ENCODE measurements around the gene ITPR2.

ITPR2 gene

DNA sequence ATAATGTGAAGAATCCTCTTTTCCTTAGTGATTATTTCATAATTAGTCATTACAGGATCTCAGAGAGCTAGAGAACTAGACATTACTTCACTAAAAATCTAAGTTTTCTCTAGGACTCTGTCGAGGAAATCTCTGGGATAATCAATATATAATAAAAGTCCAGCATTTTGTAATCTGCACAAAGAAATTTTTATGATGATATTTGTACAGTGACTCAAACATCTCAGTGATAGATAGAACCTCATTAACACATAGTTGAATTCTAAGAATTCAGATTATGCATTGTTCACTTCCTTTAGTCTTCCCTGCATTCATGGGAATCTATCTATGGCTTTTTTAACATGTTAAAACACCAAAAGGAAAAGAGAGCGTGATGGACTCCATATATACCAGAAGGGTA lies 11.0 kb downstream of the ITPR2 start:
- no peak for DNase-seq (ENCODE audit: low read depth in 2 of 2)

DNA sequence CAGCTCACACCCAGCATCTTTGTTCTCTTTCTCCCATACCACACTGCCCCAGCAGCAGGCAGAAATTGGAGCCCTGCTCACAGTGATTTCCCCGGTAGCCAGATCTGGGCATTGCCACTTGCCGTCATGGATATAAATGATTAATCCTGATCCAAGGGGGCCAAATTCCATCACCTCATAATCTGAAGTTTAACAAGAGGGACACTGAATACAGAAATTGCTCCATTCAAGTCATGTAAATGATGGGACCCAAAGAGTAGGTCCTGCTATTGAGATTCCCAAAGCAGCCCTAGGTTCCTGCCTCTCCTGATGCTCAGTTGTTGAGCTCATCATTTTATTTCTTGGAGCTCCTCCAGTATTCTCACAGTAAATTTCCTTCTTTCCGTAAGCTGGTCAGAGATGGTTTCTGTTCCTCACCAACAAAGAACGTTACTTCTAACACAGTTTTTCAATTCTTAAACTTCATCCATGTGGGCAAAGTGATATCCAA lies 11.7 kb downstream of the ITPR2 start:
- no peak for DNase-seq (ENCODE audit: low read depth in 2 of 2)

DNA sequence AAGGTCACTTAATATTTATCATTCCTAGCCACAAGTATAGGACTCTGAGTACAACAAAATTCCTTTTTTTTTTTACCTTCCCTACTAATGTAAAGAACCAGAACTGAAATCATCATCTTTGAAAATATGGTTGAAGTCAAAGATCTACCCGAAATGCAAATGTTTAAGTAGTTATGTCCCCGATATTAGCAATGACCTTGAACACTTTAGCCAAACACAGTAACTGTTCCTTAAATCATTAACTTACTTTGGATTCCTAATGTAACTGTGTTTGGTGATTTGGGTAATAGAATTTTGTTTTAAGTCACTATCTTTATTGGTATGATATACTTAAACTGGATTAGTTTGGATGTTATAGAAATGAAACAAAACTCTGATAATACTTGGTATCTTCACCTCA lies 14.4 kb downstream of the ITPR2 start:
- DNase-seq (ENCODE audit: low read depth in 2 of 2) = no peak

DNA sequence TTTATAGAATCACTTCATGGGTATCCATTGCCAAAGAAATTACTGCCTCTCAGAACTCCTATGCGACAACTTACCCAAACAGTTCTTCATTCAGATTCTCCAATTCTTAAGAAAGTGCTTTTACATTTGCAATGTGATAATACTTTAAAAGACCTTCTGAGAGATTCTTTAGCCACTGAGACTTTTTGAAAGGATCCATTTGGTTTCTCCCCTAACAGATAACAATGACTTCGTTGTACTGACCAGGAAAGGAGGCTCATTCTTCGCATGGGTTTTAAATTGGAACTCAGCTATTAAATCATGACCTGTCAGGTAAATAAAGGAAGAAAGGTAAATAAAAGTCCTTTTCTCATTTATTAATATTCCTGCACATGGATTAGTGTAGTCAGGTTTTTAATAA lies 14.8 kb downstream of the ITPR2 start:
- no peak for DNase-seq (ENCODE audit: low read depth in 2 of 2)

DNA sequence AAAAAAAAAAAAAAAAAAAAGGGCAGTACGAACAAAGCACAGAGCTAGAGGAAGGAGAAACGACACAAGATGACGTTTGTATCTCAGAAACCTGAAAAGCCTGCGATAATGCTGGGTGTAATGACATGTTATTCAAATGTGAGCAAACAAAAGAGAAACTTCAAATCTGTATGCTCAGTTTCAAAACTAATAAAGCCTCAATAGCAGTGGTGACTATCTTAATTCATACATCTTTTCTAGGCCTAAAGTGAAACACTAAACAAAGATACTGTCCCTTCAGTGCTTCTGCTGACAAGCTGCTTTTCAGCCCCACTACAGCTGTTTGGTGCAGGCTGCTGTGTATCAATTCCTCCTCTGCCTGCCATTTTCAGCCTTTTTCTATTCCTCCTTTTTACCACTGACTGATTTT lies 15.8 kb downstream of the ITPR2 start:
- DNase-seq (ENCODE audit: low read depth in 2 of 2) = no peak

DNA sequence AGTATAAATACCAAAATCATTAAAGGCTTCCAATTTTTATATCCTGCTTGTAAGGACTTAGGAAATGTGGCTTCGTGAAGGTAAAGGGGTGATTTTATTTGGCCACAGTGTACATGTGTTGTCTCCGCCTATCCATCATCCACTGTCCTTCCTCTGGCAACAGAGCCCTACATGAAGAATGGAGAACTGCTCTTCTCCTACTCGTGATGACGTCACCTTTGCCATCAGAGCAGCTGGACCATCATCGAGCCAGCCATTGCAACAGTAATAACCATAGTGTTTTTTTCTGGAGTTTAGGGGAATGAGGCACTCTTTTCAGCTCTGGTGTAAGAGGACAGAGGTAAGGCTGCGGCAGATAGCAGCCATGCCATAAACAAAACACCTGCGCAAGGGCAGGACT lies 19.2 kb downstream of the ITPR2 start:
- no peak for DNase-seq (ENCODE audit: low read depth in 2 of 2)

DNA sequence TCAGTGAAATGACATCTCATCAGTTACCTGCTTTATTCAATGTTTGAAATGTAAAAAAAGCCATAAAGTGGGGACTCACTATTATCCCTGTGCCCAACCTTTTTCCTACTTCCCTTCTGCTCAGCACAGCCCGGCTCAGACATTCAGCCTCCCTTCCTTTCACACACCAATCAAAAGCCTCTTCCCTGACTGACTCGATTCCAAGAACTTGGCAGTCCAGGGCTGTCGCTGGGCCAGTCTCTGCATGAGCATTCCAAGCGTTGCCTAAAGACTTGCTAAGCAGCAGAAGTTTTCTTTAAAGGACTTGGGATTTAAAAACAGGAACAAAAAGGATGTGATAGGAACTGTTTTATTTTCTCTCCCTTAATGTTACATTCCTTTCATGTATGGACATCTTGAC lies 22.7 kb downstream of the ITPR2 start:
- DNase-seq (ENCODE audit: low read depth in 2 of 2) = no peak

DNA sequence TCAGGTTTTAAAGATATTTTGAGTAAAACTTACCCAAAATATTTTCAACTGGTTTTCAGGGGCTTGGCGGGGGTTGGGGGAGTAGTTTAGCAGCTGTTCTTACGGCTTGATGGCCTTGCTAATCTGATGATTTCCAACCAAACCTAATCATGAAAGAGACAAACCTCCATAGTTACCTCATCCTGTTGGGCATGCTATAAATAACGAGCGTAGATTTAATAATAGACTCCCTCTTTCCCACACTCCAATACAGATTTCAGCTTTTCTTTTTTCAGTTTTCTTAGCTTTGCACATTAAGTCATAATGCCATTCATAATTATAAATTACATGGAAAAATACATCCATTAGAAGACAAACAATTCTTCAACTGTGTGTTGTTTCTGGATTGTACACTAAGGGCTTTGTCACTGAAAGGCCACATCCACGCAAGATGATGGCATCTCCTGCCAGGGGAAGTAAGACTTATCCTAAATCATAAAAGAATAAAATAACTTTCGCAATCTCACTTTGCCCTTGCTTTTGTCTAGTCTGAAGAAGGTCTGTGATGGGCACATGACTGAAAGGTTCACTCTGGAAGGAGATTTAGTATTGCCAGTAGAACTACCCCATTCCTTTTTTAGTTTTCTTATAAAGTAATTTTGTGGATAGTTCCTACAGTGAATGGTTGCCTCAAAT lies 23.2 kb downstream of the ITPR2 start:
- no peak for DNase-seq (ENCODE audit: low read depth in 2 of 2)

DNA sequence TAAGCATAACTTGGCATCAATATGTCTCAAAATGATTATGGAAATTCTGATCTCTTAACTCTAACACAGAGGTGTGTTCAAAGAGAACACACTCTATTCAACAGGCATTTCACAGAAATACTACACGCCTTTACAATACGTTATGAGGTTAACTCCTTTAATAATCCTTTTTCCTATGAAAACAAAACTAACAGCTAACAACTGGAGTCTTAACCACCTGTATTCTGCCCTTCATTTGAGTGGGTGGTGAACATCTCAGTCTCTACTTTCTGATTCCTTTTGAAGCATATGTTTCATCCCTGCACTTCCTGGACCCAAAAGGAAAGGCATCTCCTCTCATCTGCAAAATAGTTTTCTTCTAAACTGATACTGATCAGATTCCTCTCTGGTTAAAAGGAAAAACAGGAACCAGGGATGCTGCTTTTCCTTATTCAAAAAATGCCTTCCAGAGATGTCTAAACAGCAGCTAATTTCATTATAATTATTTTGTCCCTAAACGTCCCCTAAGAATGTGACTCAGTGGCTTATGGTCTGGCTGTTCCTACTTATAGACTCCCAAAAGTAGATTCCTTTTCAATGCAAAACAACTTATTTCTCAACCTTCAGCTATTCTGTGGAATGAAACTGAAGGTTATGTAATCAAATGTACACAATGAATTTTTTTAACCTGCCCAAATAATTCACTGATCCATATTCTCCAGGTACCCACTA lies 24.1 kb downstream of the ITPR2 start:
- no peak for DNase-seq (ENCODE audit: low read depth in 2 of 2)

DNA sequence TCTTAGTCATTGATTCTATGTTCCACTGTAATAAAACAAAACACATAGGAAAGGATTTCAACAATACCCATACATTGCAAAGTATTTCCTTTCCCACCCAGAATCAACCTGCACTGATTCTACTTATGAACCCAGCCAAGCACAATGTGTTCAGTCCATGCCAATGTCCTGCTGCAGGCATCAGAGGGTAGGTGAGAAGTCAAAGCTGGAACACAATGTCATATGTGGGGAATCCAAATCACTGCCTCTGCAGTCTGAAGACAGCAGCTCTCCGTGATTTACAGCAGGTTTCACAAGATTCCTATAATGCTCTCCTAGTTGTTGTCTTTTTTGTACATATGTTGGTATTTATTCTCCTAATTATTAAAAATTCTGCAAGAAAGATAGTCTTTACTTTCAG lies 25.7 kb downstream of the ITPR2 start:
- DNase-seq (ENCODE audit: low read depth in 2 of 2) = no peak

DNA sequence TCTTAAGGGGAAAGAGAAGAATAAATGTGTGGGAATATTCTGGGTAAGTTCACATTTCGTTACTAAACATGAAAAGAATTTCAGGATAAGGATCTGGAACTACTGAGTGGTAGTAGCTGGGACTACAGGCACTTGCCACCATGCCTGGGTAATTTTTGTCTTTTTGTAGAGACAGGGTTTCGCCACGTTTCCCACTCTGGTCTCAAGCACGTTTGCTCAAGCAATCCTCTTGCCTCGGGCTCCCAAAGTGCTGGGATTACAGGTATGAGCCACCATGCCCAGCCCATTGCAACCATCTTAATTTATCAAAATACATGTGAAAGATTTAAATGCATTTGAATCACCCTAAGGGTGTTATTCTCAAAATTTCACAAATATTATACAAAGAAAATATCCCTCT lies 26.4 kb downstream of the ITPR2 start:
- DNase-seq (ENCODE audit: low read depth in 2 of 2) = no peak

DNA sequence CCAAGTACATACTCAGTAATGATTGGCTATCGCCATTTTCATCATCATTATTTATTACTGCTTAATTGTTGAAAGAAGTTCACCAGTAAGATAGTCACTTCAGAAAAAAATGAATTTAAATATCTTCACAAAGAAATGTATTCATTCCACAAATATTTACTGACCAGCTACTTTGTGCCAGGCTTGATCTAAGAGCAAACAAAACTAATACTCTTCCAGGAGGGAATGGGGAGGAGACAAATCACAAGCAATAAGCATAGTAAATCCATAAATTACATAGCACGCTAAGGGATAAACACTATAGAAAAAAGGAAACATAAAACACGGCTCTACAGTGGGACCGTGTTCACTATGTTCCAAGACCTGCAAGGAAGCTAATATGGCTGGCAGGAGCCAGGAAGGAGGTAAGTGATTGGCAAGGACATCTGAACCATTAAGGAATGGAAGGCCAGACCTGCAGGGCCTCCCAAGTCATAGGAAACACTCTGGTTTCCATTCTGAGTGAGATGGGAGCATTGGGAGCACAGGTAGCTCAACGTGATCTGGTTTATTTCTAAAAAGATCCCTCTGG lies 27.5 kb downstream of the ITPR2 start:
- DNase-seq (ENCODE audit: low read depth in 2 of 2) = no peak

DNA sequence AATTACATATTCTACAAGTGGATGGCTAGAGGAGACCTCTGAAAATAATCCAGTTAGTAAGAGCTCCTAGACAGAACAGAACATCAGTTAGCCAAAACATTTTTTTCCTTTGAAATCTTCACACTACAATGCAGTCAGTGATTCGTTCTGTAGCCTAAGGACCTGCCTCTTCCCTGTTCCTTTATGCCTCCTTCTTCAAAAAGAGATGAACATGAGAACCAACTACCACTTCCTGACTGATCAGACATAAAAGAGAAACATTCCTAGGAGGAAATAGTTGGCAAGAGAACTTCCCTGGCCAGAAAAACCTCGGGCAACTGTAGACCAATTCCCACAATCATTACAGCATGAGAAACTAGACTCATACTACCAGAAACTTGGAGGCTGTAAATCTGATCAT lies 29.4 kb downstream of the ITPR2 start:
- no peak for DNase-seq (ENCODE audit: low read depth in 2 of 2)

DNA sequence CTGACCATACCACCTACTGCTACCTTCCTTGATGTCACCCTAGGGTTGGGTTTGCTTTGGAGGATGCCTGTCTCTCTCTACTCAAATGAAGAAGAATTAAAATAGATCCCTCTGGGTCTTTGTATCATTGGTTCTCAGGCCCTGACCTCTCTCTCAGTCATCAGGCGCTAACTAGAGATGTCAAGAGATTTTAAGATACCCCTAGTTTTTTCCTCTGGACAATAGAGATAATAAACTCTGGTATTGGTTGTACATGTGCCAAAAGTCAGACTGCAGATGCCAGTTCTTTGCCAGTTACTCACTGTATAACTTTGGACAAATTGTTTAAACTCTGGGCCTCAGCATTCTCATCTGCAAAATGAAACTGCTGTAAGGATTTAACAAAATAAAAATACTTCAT lies 31.5 kb downstream of the ITPR2 start:
- no peak for DNase-seq (ENCODE audit: low read depth in 2 of 2)

DNA sequence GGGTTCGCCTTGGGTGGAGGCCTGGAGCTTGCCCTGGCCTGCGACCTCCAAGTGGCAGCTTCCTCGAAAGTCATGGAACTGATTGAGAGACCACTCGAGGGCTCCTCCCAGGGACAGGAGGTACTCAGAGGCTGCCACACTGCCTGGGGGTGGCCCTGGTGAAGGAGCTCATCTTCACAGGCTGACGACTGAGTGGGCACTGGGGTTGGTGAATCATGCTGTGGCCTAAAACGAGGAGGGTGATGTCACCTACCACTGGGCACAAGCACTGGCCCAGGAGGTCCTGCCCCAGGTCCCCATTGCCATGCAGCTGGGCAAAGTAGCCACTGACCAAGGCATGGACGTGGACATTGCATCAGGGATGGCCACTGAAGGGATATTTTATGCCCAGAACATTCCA lies 32.1 kb downstream of the ITPR2 start:
- no peak for DNase-seq (ENCODE audit: low read depth in 2 of 2)

DNA sequence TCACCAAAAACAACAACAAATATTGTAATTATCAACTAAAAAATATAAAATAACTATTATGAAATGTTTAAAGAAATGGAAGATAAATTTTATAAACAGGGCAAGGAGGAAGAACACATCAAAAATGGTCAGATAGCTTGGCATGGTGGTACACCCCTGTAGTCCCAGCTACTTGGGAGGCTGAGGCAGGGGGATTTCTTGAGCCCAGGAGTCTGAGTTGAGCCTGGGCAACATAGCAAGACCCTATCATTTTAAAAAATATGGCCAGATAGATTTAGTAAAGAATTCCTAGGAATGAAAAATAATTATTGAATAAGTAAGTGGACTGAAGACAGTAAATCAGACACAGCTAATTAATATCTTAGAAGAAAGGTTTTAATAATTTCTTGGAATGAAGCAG lies 32.6 kb downstream of the ITPR2 start:
- DNase-seq (ENCODE audit: low read depth in 2 of 2) = no peak

DNA sequence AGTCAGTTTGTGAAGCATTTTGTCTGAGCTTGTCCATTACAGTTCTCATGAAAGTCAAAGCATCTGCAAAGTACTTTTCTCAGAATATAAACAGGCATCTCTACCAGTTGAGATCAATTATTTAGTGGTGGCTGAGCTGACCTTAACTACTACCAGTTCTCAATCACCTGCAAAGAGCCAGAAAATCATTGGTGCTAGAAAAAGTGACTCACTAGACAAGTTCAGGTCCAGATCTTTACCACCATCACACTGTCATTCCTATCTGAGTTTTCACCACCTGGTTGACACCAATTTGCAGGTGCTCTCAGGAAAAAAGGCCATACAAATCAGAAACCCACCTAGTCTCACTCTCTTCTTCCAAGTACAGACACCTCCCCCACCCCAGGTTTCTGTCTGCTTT lies 33.3 kb downstream of the ITPR2 start:
- no peak for DNase-seq (ENCODE audit: low read depth in 2 of 2)

DNA sequence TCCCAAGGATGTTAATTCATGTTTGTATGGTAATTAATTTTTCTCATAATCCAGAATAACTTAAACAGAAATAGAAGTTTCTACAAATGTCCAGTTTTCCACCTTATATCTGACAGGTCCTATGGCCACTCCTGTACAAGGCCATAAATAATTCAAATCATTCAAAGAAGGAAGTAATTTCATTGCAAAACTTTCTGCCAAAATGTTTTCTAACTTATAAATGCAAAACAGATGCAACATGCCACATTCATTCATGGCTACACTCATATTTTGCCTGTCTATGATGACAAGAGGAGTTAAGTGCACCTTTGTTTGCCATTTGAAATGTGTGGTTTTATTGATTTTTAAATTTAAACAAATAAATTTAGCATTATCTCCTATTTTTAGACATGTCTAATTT lies 34.4 kb downstream of the ITPR2 start:
- DNase-seq (ENCODE audit: low read depth in 2 of 2) = no peak

DNA sequence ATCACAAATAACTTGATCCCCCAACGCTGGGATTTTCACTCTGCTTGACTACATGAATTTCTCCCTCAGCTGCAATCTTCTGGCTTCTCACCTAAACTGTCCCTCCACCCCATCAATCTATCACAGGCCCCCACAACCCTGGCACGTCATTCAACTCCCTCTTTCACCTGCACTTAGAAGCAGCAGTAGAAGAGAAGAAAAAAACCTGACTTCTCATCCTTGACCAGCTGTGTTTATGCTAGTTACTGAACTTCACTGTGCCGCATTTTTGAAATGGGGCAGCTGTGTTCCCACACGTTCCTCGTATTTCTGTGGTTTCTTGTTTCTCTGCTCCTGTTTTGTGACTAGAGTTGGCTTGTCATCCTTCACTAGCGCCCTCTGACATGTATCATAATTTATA lies 35.0 kb downstream of the ITPR2 start:
- no peak for DNase-seq (ENCODE audit: low read depth in 2 of 2)

DNA sequence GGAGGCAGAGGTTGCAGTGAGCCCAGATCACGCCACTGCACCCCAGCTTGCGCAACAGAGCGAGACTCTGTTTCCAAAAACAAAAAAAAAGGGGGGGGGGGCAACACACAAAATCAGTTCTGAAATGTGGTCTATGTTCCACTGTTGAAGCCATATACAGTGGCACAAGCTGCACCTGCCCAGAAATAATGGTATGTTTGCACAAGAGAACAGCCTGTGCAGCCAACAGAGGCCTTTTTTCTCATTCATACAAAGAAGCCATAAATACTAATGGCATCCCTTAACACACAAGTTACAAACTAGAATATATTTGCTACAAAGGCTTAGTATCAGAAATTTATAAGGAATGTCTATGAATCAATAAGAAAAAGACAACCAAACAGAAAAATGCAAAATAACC lies 37.1 kb downstream of the ITPR2 start:
- DNase-seq (ENCODE audit: low read depth in 2 of 2) = no peak

DNA sequence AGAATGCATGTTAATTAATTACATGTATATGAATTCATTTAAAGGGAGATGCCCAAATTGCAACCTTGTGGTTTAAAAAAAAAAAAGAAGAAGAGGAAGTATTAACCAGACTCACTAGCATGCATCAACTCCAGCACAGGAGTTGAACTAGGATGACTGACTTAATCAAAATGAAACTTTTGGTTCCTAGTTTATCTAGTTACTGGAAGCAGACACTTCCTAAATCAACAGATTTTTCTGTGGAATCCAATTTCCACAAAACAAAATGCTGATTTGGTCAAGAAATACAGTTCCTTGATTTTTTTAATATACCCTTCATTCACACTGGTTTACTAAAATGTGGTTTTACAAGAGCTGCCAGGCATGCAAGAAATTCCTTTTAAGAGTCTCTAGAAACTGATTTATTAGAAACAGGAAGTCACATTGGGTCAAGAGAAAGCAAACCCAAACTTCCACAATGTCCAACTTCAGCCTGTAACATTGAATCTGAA lies 41.6 kb downstream of the ITPR2 start:
- DNase-seq (ENCODE audit: low read depth in 2 of 2) = no peak

DNA sequence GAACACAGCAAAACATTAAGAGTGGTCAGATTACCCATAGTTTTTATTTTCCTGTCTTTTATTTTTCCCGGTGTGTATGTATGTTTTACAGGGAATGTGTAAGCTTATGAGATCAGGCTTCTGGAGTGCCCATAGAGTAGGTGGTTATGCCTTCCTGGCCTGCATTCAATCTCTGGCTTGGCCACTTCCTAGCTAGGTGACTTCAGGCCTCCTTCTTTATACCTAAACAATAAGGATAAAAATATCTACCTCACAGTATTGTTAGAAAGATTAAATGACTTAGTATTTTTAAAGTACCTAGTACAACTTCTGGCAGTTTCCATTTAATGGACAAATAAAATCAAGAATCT lies 42.4 kb downstream of the ITPR2 start:
- no peak for DNase-seq (ENCODE audit: low read depth in 2 of 2)
